GM04504 (cell line): ENCODE data around the gene TTC13.
A peak's percentile ranks its signal among the peaks of the same experiment; 100 is the strongest.

ENCODE experiments used
- DNase-seq: peaks from one replicate; pipeline ENCODE4 v3.0.0-alpha.2; 2012; ENCODE audit warnings: low read depth

Gene TTC13

DNA sequence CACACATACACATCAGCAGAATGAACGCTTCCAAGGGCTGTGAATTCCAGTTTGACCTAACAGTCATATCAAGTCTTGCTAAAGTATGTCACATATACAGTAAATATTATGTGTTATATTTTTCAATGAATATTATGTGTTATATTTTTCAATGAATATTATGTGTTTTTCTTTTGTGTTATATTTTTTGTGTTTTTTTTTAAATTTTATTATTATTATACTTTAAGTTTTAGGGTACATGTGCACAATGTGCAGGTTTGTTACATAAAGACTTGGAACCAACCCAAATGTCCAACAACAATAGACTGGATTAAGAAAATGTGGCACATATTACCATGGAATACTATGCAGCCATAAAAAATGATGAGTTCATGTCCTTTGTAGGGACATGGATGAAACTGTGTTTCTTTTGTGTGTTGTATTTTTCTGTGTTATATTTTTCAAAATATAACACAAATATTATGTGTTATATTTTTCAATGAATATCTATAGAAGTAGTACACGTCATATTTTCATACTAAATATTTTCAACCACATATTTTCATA lies 35.5 kb downstream of the TTC13 start:
- no peak for DNase-seq

DNA sequence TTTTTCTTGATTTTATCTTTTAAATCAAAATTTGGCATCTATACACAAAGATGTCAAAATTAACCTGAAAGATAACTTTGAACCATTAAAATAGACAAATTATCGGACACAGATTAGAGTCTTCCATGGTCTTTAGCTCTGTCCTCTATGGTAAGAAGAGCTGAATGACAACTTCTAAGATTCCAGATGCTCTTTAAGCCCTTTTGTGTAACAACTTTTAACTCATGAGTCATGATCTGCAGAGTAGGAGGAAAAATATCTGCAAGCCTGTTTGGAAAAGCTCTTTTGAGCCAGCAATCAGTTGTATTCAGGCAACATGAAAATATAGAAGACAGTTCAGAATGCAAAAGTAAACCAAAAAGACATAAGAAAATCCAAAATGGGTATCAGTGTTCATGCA lies 37.8 kb downstream of the TTC13 start:
- DNase-seq = no peak

DNA sequence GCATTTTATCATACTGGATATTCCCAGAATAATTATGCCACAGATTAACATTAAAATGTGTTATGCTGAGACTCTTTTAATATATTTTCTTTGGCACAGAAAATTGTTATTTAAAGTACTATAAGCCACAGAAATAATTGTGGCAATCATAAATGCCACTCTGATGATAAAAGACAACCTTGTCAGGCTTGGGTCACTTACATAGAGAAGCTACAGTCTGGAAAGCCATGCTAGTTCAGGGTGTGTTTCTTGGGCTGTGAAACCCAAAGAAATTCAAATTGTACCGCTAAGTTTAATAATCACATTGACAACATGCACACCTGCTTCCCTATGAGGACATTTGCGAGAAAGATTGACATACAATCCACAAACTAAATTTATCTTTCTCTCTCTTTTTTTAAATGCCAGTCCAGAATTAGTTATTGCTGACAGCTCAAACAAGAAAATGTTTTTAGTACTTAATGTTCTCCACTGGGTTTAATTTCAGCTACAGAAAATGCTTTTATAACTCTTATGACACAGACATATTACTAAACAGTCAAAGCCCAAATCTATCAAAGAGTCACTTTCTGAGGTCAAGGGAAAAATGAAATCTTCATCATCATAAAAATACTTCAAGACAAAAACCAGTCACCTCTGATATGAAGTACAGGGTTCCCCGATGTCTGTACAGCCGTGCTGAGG lies 38.7 kb downstream of the TTC13 start:
- no peak for DNase-seq

DNA sequence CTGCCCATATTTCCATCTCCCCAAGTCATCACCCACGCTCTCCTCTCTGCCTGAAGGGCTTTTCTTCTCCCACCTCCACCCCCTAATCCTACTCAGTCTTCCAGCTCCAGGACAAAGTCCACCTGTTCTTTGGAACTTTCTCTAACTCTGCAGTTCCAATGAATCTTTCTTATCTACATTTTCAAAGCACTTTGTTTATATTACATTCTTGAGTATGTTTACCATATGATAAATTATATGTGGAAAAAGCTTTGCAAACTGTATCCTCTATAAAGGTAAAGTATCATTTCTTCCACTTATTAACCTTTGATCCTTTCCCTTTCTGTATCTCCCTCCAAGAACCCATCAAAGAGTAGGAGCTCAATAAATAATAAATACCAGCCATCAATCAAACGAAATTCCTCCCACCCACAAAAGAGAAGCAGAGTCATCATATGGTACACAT lies 39.7 kb downstream of the TTC13 start:
- DNase-seq = no peak

DNA sequence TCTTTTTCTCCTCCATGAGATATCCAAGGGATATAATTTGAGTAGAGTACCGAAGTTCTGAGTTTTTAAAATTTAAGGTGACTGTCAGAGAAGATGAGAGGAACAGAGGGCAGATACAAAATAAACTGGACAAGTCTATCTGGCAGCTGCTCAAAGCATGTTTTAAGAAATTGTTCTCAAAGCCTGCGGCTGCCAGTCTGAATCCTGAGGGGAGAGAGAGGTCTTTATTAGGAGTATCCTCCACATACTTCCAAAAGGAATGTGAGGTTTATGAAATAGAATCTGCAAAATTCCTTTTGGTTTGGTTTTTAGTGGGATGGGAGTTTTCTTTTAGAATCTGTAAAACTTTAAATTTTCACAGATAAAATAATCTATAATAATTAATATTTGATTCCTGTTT lies 41.3 kb downstream of the TTC13 start:
- DNase-seq = no peak

DNA sequence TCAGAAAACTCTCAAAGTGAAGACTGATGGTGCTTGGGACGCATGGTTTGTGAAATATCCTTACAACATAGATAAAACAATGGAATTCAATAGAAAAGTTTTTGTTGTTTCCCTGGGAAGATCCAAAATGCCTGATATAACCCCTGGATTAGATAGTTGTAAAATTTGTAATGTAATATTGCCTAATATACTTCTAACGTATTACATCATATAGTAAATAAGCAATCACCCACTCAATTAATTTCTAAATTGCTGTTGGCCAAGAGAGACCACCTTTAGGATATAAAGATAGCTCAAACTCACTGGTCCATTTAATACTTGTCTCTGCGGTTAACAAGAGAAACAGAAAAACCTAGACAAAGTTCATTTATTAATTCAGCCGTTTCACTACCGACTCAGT lies 42.2 kb downstream of the TTC13 start:
- DNase-seq = no peak

DNA sequence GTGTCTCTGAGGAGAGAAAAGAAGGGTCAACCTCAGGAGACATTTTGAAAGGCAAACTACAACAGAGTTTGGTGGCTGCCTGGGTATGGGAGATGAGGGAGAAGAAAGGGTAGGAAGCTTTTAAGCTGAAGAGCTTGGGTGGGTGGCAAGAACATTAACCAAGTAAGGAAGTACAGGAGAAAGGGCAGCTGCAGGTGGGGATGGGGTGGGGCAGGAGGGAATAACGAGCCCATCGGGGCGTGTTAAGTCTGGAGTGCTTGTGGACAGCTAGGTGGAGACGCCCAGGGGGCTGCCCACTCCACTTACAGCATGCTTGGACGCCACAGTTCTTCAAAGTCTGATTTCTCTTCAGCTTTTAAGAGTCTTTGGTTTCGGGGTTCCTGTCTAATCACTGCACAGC lies 42.8 kb downstream of the TTC13 start:
- no peak for DNase-seq

DNA sequence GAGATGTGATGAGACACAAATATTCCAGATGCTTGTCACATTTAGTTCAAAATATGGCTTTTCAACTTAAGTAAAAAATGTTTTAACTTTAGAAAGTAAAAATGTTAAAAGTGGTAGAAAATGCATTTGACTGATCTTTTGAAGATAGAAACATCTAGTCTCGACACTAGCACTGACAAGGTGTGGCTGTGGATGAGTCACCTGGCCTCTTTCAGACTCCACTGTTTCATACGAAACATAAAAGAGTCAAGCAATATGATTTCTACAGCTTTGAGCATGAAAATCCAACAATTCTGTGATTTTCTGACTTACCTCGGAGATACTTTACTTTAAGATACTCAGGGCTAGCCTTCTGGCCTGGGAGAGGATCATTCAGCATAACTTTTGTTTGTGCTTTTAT lies 47.7 kb downstream of the TTC13 start:
- no peak for DNase-seq

DNA sequence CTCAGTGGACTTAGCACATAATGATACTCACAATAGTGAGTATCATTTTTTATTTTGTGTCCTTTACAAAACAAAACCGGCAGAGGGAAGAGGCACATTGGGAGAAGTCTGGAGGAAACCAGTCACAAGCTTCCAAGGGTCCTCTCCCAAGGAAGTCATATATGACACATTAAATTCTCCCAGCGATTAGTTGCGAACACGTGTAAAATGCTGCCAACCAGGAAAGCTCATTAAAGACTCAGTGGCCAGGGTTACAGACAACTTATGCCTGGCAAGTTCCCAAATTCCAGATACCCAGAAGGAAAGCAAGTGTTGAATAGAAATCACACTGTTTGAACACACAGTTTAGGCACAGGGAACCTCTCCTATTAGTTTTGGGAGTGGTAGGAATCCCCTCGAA lies 52.5 kb downstream of the TTC13 start:
- DNase-seq = no peak

DNA sequence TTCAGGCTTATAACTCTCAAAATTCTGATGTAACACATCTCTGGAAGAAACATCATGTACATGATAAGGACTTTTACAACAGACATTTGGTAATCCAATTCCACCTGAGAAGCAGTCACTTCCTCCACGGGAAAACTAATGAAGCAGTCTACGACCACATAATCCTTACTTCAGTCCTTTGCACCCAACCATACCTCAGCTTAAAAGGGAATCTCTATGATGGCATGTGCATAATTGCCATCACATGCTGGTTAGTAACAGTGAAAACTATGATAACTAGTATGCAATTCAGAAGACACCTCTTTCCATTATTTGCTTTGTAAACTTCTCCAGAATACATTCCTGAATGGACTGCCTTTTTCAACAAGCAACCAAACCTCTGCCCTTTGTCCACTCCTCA lies 53.1 kb downstream of the TTC13 start:
- DNase-seq = no peak

DNA sequence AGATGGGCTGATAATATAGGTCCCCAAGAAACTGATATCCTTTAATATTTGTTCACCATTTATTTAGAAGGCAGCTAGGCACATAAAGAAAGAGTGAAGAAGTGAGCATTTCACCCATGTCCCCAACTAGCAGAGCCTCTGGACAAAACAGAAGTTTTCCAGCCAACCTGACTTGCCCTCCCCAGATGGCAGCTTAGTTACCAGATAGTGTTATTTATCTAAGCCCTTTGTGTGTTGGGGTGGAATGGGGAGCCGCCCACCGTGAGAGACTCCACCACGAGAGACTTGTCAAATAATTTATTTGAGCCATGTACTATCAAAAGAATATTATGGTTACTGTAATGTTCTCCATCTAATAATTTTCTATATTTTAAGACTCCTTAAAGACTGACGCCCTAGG lies 55.5 kb downstream of the TTC13 start:
- DNase-seq = no peak

DNA sequence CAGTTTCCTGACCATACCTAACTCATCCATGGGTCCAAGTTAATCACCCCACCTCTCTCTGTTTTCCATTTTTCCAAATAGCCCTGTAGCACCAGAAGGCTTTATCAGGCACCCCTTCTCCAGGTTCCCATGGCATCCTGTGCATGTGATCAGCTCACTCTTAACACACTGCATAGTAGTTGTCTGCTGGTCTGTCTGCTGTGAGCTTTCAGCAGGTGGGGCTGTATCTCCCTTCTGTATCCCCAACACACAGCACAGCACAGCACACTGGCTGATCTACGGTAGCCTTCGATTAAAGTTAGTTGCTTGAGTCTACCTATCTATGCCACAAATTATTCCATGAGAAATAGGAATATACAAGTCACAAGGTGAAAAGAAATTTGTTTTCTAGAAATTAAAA lies 56.0 kb downstream of the TTC13 start:
- DNase-seq = no peak

DNA sequence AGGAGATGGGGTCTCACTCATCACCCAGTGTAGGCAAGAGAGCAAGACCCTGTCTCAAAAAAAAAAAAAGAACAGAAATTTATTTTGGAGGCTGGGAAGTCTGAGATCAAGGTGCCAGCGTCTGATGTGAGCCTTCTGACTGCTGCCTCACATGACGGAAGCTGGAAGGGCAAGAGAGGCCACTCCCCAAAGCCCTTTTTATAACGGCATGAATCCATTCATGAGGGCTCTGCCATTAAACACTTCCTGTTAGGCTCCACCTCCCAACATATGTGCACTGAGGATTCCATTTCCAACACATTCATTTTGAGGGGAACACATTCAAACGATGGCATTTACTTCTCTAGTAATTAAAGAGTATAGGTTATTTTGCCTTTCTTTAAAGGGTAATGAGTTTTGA lies 59.5 kb downstream of the TTC13 start:
- DNase-seq = no peak

DNA sequence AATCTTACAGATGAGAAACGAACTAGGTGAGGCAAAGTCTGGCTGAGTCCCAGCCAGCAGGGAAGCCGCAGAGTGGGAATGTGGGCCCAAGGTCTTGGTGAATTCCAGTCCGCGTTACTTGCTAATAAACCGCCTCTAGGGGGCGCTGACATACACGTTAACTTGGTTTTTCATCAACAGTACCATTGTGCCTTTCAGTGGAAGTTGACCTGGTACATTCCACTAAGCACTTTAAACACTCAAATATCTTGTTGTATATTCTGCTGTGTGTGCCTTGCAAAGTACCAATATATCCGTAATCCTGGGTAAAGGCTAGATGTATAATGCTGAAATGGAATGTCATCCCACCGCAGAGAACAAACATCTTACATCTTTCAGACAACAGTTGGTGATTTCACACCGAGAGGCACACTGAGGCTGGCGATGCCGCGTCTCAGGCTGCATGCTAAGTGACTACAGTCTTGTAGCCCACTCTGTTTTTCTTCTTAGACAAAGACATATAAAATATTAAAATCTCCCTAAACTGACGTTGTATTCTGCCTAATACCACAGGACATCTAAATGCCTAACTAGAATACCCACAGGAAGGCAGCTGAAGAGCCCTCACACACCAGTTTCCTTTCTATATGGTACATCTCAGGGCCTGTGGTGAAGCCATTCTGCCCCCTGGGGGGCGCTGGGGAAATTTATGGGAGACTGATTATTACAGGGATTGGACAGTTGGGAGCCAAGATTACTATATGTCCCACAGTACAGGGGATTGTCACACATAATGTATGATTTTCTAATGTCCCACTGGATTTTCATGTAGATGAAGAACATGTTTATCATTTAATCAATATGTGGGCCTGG lies 61.2 kb downstream of the TTC13 start:
- peak; percentile 40 for DNase-seq

DNA sequence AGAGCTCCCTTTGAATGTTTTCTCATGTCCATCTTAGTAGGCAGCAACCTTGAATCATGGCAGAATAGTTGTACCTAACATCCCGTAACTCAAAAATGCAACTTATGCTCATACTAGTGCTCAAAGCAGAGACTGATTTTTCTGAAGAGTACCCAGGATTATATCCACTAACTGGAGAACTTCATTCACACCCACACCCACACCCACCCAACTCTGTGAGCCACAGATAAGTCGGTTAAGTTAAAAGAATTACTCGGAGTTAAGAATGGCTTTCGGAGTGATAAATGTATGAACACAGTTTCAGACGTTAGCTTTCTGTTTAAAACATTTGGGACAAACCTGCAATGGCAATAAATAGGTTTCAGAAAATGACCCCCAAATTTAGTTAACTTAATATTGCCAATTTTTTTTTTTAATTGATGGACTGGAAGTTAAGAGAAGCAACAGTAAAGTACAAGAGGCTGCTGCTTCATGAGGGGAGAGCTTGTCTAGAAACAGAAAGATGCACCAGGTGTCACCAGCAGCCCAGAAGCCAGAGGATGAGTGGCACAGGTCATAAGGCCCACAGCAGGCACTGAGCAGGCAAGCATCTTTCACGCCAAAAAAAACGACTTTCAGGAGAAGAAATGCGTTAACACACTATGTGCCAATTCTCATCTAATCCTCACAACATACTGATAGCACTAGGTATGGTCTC lies 61.9 kb downstream of the TTC13 start:
- no peak for DNase-seq

DNA sequence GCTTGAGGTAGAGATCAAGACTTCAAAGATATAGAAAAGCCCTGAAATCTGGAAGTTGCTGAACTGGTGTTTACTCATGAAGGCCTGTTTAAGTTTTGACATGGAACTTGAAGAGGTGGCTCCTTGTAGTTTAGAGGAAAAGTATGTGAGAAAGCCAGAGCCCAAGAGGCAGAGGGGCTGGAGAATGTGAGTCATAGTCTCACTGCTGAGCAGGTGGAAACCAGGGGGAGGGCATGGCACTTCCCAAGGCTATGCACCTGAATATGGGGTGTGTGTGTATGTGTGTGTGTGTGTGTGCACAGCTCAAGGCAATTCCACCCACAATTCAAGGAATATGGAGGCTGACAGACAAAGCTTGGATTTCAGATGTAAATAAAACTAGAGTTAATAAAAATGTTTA lies 63.6 kb downstream of the TTC13 start:
- DNase-seq = no peak

DNA sequence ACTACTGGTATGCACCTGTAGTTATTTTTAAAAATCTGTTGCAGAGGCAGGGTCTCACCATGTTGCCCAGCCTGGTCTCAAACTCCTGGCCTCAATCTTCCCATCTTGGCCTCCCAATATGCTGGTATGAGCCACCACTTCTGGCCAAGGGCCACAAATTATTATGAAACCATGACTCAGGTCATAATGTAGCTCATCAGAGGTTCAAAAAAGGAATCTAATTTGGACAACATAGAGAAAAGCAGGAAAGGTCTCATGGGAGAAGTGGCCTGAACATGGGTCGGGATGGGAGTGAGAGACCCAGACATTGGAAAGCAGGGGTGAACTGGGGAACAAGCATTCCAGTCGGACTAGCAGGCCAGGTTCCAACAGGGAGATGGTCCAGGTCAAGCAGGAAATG lies 65.2 kb downstream of the TTC13 start:
- DNase-seq = peak; percentile 48

DNA sequence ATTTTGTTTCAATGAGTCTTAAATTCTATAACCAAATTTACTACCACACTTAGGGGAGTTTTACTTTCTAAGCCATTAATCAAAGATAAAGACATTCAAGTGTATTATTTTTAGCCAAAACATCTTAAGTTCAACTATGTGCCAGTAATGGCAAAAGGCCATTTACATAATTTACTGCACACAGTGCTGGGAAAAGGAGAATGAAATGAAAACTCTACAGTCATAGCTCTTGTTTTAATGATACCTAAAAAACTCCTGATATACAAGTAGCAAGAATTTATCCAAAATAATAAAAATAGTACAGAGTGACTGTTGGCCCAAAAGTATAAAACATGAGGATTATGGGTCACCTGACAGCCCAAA lies 67.9 kb downstream of the TTC13 start:
- peak; percentile 19 for DNase-seq

DNA sequence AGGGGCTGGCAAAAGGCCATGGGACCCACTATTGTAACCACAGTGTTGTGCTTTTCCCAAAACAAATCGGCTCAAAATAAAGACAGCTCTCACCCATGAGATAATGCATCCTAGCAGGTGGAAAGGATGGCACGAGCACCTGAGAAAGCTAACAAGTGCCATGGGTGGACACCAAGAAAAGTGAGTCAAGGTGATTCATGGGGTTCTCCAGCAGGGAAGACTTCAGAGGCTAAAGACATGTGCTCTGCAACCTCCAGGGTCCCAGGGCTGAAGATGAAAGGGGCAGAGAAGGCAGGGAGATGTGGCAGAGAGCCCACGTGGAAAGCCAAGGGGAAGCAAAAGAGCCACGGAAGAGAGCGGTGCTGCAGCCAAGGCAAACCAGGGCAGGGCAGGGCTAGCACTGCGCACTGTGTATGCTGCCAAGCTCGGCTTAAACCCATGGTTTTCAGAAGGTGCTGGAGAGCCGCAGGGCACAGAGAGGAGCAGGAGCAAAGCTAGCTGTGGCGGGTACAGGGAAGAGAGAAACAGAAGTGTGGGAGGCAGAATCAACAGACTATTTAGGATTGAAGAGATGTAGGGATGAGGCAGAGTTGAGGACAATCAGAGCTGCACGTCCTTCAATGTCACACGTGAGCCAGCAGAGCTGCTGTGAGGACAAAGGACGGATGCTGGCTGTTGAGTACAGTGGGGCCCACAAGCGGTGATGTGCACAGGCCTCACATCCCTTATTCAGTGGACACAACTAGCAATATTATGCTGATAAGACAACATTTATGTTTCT lies 68.5 kb downstream of the TTC13 start:
- no peak for DNase-seq

DNA sequence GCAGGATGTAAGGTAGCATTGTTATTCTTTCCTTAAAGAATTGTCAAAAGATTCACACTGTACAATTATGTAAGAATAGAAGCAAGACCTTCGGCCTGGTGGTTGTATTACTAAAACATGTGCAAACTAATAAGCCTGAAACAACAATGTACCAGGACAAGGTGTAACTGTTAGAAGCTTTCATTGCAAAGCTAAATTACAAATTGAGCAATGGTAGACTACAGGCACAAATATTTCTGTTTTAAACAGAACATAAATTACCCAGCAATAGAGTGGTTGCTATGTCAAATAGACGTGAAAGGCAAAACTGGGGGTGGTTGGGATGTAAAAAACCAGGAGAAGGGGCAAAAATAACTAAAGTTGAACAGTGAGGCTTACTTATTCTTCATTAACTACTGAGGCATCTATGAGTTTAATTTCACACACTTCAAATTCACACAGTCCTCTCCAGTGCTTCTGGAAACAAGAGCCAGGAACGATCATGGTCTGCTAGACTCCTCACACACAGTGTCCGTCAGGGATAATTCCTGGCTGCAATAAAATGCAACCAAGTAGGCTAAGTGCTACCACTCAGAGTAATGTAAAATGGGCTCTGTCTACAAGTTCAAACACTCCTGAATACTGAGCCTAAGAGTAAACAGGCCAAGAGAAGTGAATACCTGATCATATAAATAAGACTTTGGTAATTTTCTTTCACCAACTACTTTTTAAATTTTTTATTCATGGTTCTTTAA lies 71.0 kb downstream of the TTC13 start:
- DNase-seq = no peak

DNA sequence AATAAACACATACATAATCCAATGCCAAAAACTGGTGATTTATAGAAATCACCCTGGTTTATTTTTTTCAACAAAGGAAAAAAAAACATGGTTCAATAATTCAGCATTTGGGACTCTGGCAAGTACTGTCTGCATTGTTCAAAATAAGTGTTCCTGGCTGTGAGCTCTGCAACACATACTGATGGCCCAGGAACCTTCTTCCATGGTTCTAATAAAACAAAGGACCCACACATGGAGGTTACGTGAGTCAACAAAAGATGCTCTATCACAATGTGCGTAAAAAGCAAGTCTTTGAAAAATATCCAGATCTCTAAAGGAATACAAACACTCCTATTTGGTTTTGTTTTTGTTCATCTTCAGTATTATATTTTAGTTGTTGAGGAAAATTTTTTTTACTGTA lies 72.4 kb downstream of the TTC13 start:
- DNase-seq = no peak
